ENCODE results near the gene MBTPS2.

GRCh38 chrX:21881881-21882574, 42.6 kb downstream of the MBTPS2 start:
- no peak for TF ChIP-seq POLR2A (IDR thresholded peaks at IDR 0.05)
- TF ChIP-seq, protein P1, sequence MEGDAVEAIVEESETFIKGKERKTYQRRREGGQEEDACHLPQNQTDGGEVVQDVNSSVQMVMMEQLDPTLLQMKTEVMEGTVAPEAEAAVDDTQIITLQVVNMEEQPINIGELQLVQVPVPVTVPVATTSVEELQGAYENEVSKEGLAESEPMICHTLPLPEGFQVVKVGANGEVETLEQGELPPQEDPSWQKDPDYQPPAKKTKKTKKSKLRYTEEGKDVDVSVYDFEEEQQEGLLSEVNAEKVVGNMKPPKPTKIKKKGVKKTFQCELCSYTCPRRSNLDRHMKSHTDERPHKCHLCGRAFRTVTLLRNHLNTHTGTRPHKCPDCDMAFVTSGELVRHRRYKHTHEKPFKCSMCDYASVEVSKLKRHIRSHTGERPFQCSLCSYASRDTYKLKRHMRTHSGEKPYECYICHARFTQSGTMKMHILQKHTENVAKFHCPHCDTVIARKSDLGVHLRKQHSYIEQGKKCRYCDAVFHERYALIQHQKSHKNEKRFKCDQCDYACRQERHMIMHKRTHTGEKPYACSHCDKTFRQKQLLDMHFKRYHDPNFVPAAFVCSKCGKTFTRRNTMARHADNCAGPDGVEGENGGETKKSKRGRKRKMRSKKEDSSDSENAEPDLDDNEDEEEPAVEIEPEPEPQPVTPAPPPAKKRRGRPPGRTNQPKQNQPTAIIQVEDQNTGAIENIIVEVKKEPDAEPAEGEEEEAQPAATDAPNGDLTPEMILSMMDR (IDR thresholded peaks at IDR 0.05): no peak

Measured in body of pancreas (tissue), 4 donors.